Hepatocyte (in vitro differentiated cells): ENCODE data around the gene TCAP.

Experiments
- CTCF ChIP-seq: fragments of 200-600 bp; sonication (generic); IDR thresholded peaks from 2 replicates; pipeline ENCODE4 v1.5.1; 2016; ENCODE audit warnings: antibody characterized with exemption, mild to moderate bottlenecking; ENCODE audit not compliant: poor library complexity
- EZH2 ChIP-seq: fragments of 200-600 bp; sonication (generic); IDR thresholded peaks from 2 replicates; pipeline ENCODE4 v1.6.1; 2016; ENCODE audit warnings: antibody characterized with exemption, mild to moderate bottlenecking, borderline replicate concordance

- TF ChIP-seq CTCF = no peak
- TF ChIP-seq EZH2 = no peak
These were observed 12.6 kb downstream of the TCAP start for GRCh38 chr17:39677542-39678339.
